GM10266 (cell line): ENCODE data around the gene MTG1.
"Not testable (repeated sequence)": the region's sequence is repeated elsewhere in the genome, so short reads cannot be mapped to it uniquely, and the experiment has no call there.

ENCODE experiments used
- DNase-seq: peaks from one replicate; pipeline ENCODE4 v3.0.0; 2012; ENCODE audit errors: extremely low spot score
- CTCF ChIP-seq: IDR thresholded peaks from 2 replicates; pipeline ENCODE4 v1.5.1; 2012; ENCODE audit warnings: mild to moderate bottlenecking, low read depth; ENCODE audit not compliant: control insufficient read depth, insufficient read depth; ENCODE audit errors: missing control alignments

The MTG1 gene

GRCh38 chr10:133403359-133403758 is 9.4 kb downstream of the MTG1 start:
- DNase-seq, result no peak
- no peak for TF ChIP-seq CTCF

GRCh38 chr10:133403784-133404183 is 9.8 kb downstream of the MTG1 start:
- no peak for TF ChIP-seq CTCF
- DNase-seq, result no peak

GRCh38 chr10:133405272-133405671 is 11.3 kb downstream of the MTG1 start:
- no peak for TF ChIP-seq CTCF
- DNase-seq, result no peak

GRCh38 chr10:133405844-133406527 is 12.0 kb downstream of the MTG1 start:
- TF ChIP-seq CTCF, result no peak
- no peak for DNase-seq

- no peak for DNase-seq
- TF ChIP-seq CTCF, result no peak
Observed at GRCh38 chr10:133411523-133412380, 17.8 kb downstream of the MTG1 start.

GRCh38 chr10:133412381-133412711 is 18.4 kb downstream of the MTG1 start:
- no peak for TF ChIP-seq CTCF
- no peak for DNase-seq

- DNase-seq, result not testable (repeated sequence)
Observed at GRCh38 chr10:133414401-133414800, 20.4 kb downstream of the MTG1 start.
